Activated CD4-positive, alpha-beta T cell treated with anti-CD3 and anti-CD28 coated beads, Interleukin-2, Interleukin-4, amounts not matched to agents 100 ng/mL and 50 ng/mL, durations not matched to agents 16 hours and 8 hours (primary cell): ENCODE results near the gene TRIM44.

ENCODE experiments used
- DNase-seq: peaks from one replicate; pipeline ENCODE4 v3.0.0-alpha.2; 2020; ENCODE audit warnings: low spot score

TRIM44 gene

GRCh38 chr11:35717520-35717919, 54.9 kb downstream of the TRIM44 start:
- DNase-seq, result no peak

GRCh38 chr11:35721651-35722282, 59.2 kb downstream of the TRIM44 start:
- DNase-seq, result no peak

GRCh38 chr11:35722641-35723040, 60.1 kb downstream of the TRIM44 start:
- no peak for DNase-seq

- DNase-seq, result no peak
Observed at GRCh38 chr11:35723493-35723892, 60.9 kb downstream of the TRIM44 start.

GRCh38 chr11:35723913-35724312, 61.3 kb downstream of the TRIM44 start:
- DNase-seq, result no peak

GRCh38 chr11:35725885-35726284, 63.3 kb downstream of the TRIM44 start:
- no peak for DNase-seq

- DNase-seq, result no peak
Observed at GRCh38 chr11:35727140-35727539, 64.6 kb downstream of the TRIM44 start.

GRCh38 chr11:35730254-35730653, 67.7 kb downstream of the TRIM44 start:
- no peak for DNase-seq

- no peak for DNase-seq
Observed at GRCh38 chr11:35734669-35735410, 72.3 kb downstream of the TRIM44 start.

GRCh38 chr11:35735411-35735810, 72.8 kb downstream of the TRIM44 start:
- DNase-seq, result no peak

- no peak for DNase-seq
Observed at GRCh38 chr11:35735903-35736302, 73.3 kb downstream of the TRIM44 start.

GRCh38 chr11:35736952-35737351, 74.4 kb downstream of the TRIM44 start:
- DNase-seq, result no peak

- DNase-seq, result no peak
Observed at GRCh38 chr11:35740061-35740799, 77.7 kb downstream of the TRIM44 start.

GRCh38 chr11:35742707-35743454, 80.3 kb downstream of the TRIM44 start:
- no peak for DNase-seq

- no peak for DNase-seq
Observed at GRCh38 chr11:35746356-35747153, 84.0 kb downstream of the TRIM44 start.

GRCh38 chr11:35747668-35748067, 85.1 kb downstream of the TRIM44 start:
- DNase-seq, result no peak

- no peak for DNase-seq
Observed at GRCh38 chr11:35748644-35749043, 86.1 kb downstream of the TRIM44 start.

- no peak for DNase-seq
Observed at GRCh38 chr11:35750315-35750714, 87.7 kb downstream of the TRIM44 start.

- no peak for DNase-seq
Observed at GRCh38 chr11:35750981-35751663, 88.5 kb downstream of the TRIM44 start.

GRCh38 chr11:35751664-35752061, 89.1 kb downstream of the TRIM44 start:
- no peak for DNase-seq

- DNase-seq, result no peak
Observed at GRCh38 chr11:35752115-35752514, 89.5 kb downstream of the TRIM44 start.
